ENCODE results near the gene KCNMA1.

The KCNMA1 gene

GRCh38 chr10:77120666-77121376, 516.8 kb downstream of the KCNMA1 start:
- DNase-seq: no peak

- DNase-seq: no peak
Measured at GRCh38 chr10:77120012-77120411, 517.6 kb downstream of the KCNMA1 start.

GRCh38 chr10:77118603-77119282, 518.9 kb downstream of the KCNMA1 start:
- no peak for DNase-seq

GRCh38 chr10:77117501-77117900, 520.1 kb downstream of the KCNMA1 start:
- no peak for DNase-seq

GRCh38 chr10:77116904-77117303, 520.7 kb downstream of the KCNMA1 start:
- no peak for DNase-seq

- DNase-seq: no peak
Measured at GRCh38 chr10:77114181-77114821, 523.3 kb downstream of the KCNMA1 start.

GRCh38 chr10:77111611-77112550, 525.7 kb downstream of the KCNMA1 start:
- DNase-seq: peak; percentile 68

- DNase-seq: no peak
Measured at GRCh38 chr10:77110757-77111156, 526.9 kb downstream of the KCNMA1 start.

- DNase-seq: peak; percentile 10
Measured at GRCh38 chr10:77109351-77109994, 528.1 kb downstream of the KCNMA1 start.

GRCh38 chr10:77106676-77107075, 530.9 kb downstream of the KCNMA1 start:
- no peak for DNase-seq

GRCh38 chr10:77105761-77106221, 531.8 kb downstream of the KCNMA1 start:
- no peak for DNase-seq

- no peak for DNase-seq
Measured at GRCh38 chr10:77104459-77104980, 533.1 kb downstream of the KCNMA1 start.

GRCh38 chr10:77103213-77103612, 534.4 kb downstream of the KCNMA1 start:
- DNase-seq: no peak

- DNase-seq: no peak
Measured at GRCh38 chr10:77101341-77101740, 536.3 kb downstream of the KCNMA1 start.

GRCh38 chr10:77099136-77099535, 538.5 kb downstream of the KCNMA1 start:
- DNase-seq: no peak

- no peak for DNase-seq
Measured at GRCh38 chr10:77097625-77098024, 540.0 kb downstream of the KCNMA1 start.

GRCh38 chr10:77093126-77093525, 544.5 kb downstream of the KCNMA1 start:
- DNase-seq: no peak

GRCh38 chr10:77091597-77092165, 545.9 kb downstream of the KCNMA1 start:
- DNase-seq: no peak

- peak; percentile 90 for DNase-seq
Measured at GRCh38 chr10:77090381-77091356, 546.9 kb downstream of the KCNMA1 start.

GRCh38 chr10:77087366-77087765, 550.2 kb downstream of the KCNMA1 start:
- DNase-seq: peak; percentile 63
